Endodermal cell (in vitro differentiated cells): ENCODE data around the gene CYP4B1. TPM values are rescaled to one million over a fixed set of nuclear protein-coding genes. Genes with fewer than 3 reads are reported as not detected.

Experiments
- DNase-seq: peaks from one replicate; pipeline ENCODE4 v3.0.0-alpha.2; 2017
- H3K27ac ChIP-seq: 2 replicates; pipeline ENCODE4 v1.5.1; 2013; ENCODE audit warnings: mild to moderate bottlenecking, low read depth, low read length, moderate library complexity
- H3K27me3 ChIP-seq: 2 replicates; pipeline ENCODE4 v1.6.1; 2013; ENCODE audit warnings: mild to moderate bottlenecking, low read length, moderate library complexity; ENCODE audit not compliant: insufficient read depth, control insufficient read depth, poor library complexity, severe bottlenecking
- H3K36me3 ChIP-seq: 2 replicates; pipeline ENCODE4 v1.7.0; 2013; ENCODE audit warnings: mild to moderate bottlenecking, low read length, moderate library complexity; ENCODE audit not compliant: control insufficient read depth, insufficient read depth
- H3K4me1 ChIP-seq: one replicate; pipeline ENCODE4 v1.7.0; 2013; ENCODE audit warnings: low read length; ENCODE audit not compliant: control insufficient read depth, insufficient read depth
- H3K4me3 ChIP-seq: 2 replicates; pipeline ENCODE4 v1.5.1; 2013; ENCODE audit warnings: mild to moderate bottlenecking, low read length, moderate library complexity
- H3K9ac ChIP-seq: 2 replicates; pipeline ENCODE4 v1.6.1; 2013; ENCODE audit warnings: mild to moderate bottlenecking, low read length, moderate library complexity; ENCODE audit not compliant: poor library complexity, severe bottlenecking; ENCODE audit errors: extremely low read depth
- H3K9me3 ChIP-seq: 2 replicates; pipeline ENCODE4 v1.6.1; 2013; ENCODE audit warnings: mild to moderate bottlenecking, low read length, moderate library complexity; ENCODE audit not compliant: control insufficient read depth
- H3K27ac Mint-ChIP-seq: 2 replicates; pipeline ENCODE4 v1.8.0; 2020; ENCODE audit warnings: mixed read lengths
- H3K27me3 Mint-ChIP-seq: 2 replicates; pipeline ENCODE4 v1.8.0; 2021; ENCODE audit warnings: mild to moderate bottlenecking, mixed read lengths; ENCODE audit not compliant: insufficient read depth
- H3K36me3 Mint-ChIP-seq: 2 replicates; pipeline ENCODE4 v1.8.0; 2020; ENCODE audit warnings: low read depth, mixed read lengths
- H3K4me1 Mint-ChIP-seq: 2 replicates; pipeline ENCODE4 v1.8.0; 2020; ENCODE audit warnings: mixed read lengths
- H3K4me3 Mint-ChIP-seq: 2 replicates; pipeline ENCODE4 v1.8.0; 2020; ENCODE audit warnings: mild to moderate bottlenecking, moderate library complexity, mixed read lengths
- H3K9me3 Mint-ChIP-seq: 2 replicates; pipeline ENCODE4 v1.8.0; 2020; ENCODE audit warnings: mild to moderate bottlenecking, mixed read lengths
- WGBS, 2 experiments: methylation state at CpG; one replicate each; pipeline versions ENCODE4 v1.1.5 to v1.1.7; 2013; ENCODE audit warnings: missing lambda C conversion rate in 2 of 2, mixed read lengths in 1 of 2; ENCODE audit not compliant: insufficient coverage in 1 of 2, insufficient read length in 1 of 2; 5-methylcytosine and 5-hydroxymethylcytosine counted together
- total RNA-seq, 2 donors: library from RNA; stranded (reverse); fragmentation: NEBNext Ultra II Directional in 1 of 2; extraction: Animal tissue kit (Norgen Biotek cat#: 25700) in 1 of 2; gene quantifications; 2 replicates in 1 of 2; 3 replicates in 1 of 2; pipeline ENCODE4 v1.2.1, GENCODE V29; 2021
- TF ChIP-seq, protein P1 (sequence below): fragments of 200-600 bp; sonication (generic); conservative IDR thresholded peaks from 2 replicates; pipeline ENCODE4 v1.5.0; 2021; ENCODE audit warnings: antibody characterized with exemption, mild to moderate bottlenecking

CYP4B1 gene
- total RNA-seq, 2 donors from 2014 or later, result 0.92 to 2.0 TPM

DNA sequence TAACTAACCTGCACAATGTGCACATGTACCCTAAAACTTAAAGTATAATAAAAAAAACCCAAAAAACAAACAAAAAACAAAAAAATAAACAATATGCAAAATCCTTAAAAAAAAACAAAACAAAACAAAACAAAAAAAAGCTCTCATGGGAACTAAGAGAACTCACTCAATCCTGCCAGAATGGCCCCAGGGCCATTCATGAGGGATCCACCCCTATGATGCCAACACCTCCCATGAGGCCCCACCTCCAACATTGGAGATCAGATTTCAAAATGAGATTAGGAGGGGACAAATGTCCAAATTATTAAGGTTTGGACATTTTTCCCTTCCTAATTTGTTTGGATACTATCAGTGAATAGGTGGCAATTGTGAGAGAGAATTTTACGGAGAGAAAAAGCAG lies 10.2 kb downstream of the CYP4B1 start:
- Mint-ChIP-seq H3K27ac (no peak overlapping the region), H3K27me3 (peaks cover 31% of the 10 kb centered on the region), H3K4me3 (no peak overlapping the region), H3K36me3 (no peaks in the 10 kb centered on the region), H3K4me1 (peaks cover 3% of the 10 kb centered on the region), H3K9me3 (peaks cover 7% of the 10 kb centered on the region)
- Histone ChIP-seq H3K4me1 (no peaks in the 10 kb centered on the region), H3K27ac (no peak overlapping the region), H3K9me3 (peaks cover 6% of the 10 kb centered on the region), H3K27me3 (peaks cover 15% of the 10 kb centered on the region), H3K4me3 (no peak overlapping the region), H3K9ac (no peak overlapping the region), H3K36me3 (no peaks in the 10 kb centered on the region)
- no peak for DNase-seq
- WGBS, 2 experiments, result 100% methylated on average over 1 of the region's 1 CpG; no CpG with 5 or more reads in 1 of the 2 experiments
- TF ChIP-seq, protein P1, sequence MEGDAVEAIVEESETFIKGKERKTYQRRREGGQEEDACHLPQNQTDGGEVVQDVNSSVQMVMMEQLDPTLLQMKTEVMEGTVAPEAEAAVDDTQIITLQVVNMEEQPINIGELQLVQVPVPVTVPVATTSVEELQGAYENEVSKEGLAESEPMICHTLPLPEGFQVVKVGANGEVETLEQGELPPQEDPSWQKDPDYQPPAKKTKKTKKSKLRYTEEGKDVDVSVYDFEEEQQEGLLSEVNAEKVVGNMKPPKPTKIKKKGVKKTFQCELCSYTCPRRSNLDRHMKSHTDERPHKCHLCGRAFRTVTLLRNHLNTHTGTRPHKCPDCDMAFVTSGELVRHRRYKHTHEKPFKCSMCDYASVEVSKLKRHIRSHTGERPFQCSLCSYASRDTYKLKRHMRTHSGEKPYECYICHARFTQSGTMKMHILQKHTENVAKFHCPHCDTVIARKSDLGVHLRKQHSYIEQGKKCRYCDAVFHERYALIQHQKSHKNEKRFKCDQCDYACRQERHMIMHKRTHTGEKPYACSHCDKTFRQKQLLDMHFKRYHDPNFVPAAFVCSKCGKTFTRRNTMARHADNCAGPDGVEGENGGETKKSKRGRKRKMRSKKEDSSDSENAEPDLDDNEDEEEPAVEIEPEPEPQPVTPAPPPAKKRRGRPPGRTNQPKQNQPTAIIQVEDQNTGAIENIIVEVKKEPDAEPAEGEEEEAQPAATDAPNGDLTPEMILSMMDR, result no peak

- H3K36me3 ChIP-seq, result no peaks in the 10 kb centered on the region
- Mint-ChIP-seq H3K4me1 (peaks cover 3% of the 10 kb centered on the region), H3K27ac (no peak overlapping the region), H3K9me3 (peaks cover 7% of the 10 kb centered on the region), H3K36me3 (no peaks in the 10 kb centered on the region), H3K27me3 (peaks cover 30% of the 10 kb centered on the region), H3K4me3 (no peak overlapping the region)
- H3K27me3 ChIP-seq, result peaks cover 14% of the 10 kb centered on the region
- H3K9me3 ChIP-seq, result peaks cover 6% of the 10 kb centered on the region
- 90 to 92% methylated on average over 3 of the region's 3 CpGs for WGBS, 2 experiments
- H3K9ac ChIP-seq, result no peak overlapping the region
- H3K4me1 ChIP-seq, result no peaks in the 10 kb centered on the region
- no peak overlapping the region for H3K27ac ChIP-seq
- no peak for DNase-seq
- TF ChIP-seq, protein P1, result no peak
- no peak overlapping the region for H3K4me3 ChIP-seq
These were observed 11.1 kb downstream of the CYP4B1 start for GRCh38 chr1:46809904-46810303.

DNA sequence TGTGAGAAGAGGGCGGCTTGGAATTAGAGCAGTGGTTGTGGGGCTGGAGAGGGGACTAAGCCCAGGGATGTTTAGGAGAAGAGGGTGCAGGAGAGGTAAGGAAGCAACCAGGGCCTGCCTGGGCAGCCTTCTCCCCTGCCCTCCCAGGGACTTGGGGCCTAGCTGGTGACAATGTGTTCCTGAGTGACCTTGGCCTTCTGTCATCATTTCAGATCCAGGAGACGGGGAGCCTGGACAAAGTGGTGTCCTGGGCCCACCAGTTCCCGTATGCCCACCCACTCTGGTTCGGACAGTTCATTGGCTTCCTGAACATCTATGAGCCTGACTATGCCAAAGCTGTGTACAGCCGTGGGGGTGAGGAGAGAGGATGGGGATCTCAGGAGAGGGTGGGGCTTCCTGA lies 11.8 kb downstream of the CYP4B1 start:
- H3K27me3 ChIP-seq, result peaks cover 7% of the 10 kb centered on the region
- TF ChIP-seq, protein P1, result no peak
- H3K4me1 ChIP-seq, result no peaks in the 10 kb centered on the region
- 94 to 96% methylated on average over 5 of the region's 5 CpGs for WGBS, 2 experiments
- Mint-ChIP-seq H3K4me3 (no peak overlapping the region), H3K9me3 (peaks cover 7% of the 10 kb centered on the region), H3K27ac (no peak overlapping the region), H3K4me1 (peaks cover 3% of the 10 kb centered on the region), H3K27me3 (peaks cover 23% of the 10 kb centered on the region), H3K36me3 (no peaks in the 10 kb centered on the region)
- no peak overlapping the region for H3K9ac ChIP-seq
- DNase-seq, result no peak
- H3K9me3 ChIP-seq, result peaks cover 6% of the 10 kb centered on the region
- no peaks in the 10 kb centered on the region for H3K36me3 ChIP-seq
- no peak overlapping the region for H3K27ac ChIP-seq
- no peak overlapping the region for H3K4me3 ChIP-seq
